ENCODE measurements around the gene CCDC146.

- TF ChIP-seq POLR2AphosphoS5 (IDR thresholded peaks at IDR 0.05) (peak in 2 of 3 donors; percentile 6 to 54), CTCF (IDR thresholded peaks at IDR 0.05 in 8 of 11, conservative IDR thresholded peaks at IDR 0.05 in 3 of 11) (no peak)
Measured at GRCh38 chr7:77245015-77245755, 122.8 kb downstream of the CCDC146 start.

All from spleen (tissue), 7 donors.